ENCODE results near the gene RAB10. TPM values are rescaled to one million over a fixed set of nuclear protein-coding genes. Genes with fewer than 3 reads are reported as not detected.

The RAB10 gene
- total and polyA plus RNA-seq, 8 donors = 101 to 175 (median 127) TPM

DNA sequence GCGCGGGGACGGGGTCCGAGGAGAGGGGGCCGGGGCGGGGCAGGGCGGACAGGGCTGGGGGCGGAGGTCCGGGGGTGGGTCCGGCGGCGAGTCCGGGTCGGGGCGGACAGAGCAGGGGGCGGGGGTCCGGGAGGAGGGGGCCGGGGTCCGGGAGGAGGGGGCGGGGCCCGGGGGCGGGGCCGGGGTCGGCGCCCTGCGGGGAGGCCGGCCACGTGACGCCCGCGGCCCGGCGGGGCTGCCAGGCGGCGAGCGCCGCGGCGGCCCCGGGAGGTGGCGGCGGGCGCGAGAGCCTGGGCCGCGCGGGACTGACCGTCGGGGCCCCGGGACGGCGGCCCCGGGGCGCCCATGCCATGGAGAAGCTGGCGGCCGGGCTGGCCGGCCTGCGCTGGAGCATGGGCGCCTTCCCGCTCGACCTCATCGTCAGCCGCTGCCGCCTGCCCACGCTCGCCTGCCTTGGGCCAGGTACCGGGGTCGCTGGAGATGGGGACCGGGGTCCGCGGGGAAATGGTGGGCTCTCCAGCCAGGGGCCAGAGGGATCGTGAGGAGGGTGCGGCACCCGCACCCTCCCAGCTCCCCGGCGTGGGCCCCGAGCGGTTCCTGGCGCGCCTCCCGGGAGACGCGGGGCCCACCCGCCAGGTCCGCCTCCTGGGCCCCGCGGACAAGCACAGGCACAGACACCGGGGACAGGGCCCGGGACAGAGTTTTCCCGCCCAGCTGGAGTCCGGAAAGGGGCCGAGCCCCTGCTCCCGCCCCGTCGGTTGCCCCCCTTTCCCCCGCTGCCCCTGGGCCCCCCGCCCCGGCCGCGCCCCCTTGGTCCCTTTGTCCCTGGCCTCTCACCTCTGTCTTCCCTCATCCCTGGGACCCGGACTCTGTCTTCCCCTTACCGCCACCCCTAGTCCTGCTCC, 139.2 kb downstream of the RAB10 start, which contains the start of gene GAREM2:
Gene GAREM2, plus strand, starts transcription at position 218 of the 905 bp plus-strand sequence. Its CDS starts 133 bp downstream, at position 351.
- intact Hi-C loops (cut with DNase I) = no loop called here
- Histone ChIP-seq H3K36me3 (no peaks in the 10 kb centered on the region), H3K27me3 (peaks cover 24 to 59% of the 10 kb centered on the region in 2 donors), H3K27ac (no peak within 1 kb of the TSS), H3K9me3 (no peaks in the 10 kb centered on the region), H3K4me1 (peaks cover 7 to 19% of the 10 kb centered on the region in 2 donors), H3K4me3 (peak within 1 kb of the TSS; percentile 5 to 30)
- ATAC-seq = peak; percentile 9
- TF ChIP-seq, protein P1, sequence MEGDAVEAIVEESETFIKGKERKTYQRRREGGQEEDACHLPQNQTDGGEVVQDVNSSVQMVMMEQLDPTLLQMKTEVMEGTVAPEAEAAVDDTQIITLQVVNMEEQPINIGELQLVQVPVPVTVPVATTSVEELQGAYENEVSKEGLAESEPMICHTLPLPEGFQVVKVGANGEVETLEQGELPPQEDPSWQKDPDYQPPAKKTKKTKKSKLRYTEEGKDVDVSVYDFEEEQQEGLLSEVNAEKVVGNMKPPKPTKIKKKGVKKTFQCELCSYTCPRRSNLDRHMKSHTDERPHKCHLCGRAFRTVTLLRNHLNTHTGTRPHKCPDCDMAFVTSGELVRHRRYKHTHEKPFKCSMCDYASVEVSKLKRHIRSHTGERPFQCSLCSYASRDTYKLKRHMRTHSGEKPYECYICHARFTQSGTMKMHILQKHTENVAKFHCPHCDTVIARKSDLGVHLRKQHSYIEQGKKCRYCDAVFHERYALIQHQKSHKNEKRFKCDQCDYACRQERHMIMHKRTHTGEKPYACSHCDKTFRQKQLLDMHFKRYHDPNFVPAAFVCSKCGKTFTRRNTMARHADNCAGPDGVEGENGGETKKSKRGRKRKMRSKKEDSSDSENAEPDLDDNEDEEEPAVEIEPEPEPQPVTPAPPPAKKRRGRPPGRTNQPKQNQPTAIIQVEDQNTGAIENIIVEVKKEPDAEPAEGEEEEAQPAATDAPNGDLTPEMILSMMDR (IDR thresholded peaks at IDR 0.05) = no peak
- no peak for DNase-seq

DNA sequence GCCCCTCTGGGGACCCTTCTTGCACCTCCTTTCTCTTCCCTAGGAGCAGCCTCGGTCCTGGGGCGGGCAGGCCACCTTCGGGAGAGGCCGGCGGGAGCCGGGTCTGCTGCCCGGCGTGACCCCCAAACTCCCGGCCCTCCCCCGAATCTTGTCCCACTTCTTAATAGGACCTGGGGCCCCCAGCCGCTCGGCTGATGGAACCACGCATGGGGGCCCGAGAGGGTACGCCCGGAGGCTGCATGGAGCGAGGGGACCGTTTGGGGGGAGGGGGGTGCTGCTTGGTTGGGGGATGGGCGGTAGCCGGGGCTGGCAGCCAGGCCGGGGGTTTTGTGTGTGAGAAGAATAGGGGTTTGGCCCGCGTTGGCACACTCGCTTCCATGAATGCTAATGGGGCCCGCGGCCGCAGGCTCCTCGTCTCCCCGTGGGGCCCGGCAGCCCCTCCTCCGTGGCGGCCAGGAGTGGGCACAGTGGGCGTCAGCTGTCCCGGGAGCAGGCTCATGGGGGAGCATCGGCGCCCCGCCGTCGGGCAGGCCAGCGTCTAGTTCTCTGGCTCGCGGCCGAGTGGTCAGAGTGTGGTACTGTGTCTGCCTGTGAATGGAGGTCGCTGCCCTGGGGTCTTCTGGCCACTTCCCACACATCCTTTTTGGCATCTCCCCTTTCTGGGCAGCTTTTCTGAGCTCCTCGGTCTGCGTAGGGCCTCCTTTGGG, 140.0 kb downstream of the RAB10 start:
- no peak overlapping the region for H3K27ac ChIP-seq
- DNase-seq (no peak), ATAC-seq (no peak)
- peaks cover 24 to 66% of the 10 kb centered on the region in 2 donors for H3K27me3 ChIP-seq
- TF ChIP-seq, protein P1 (IDR thresholded peaks at IDR 0.05) = no peak
- no peaks in the 10 kb centered on the region for H3K9me3 ChIP-seq
- no peaks in the 10 kb centered on the region for H3K36me3 ChIP-seq
- intact Hi-C loops (cut with DNase I) = no loop called here
- H3K4me3 ChIP-seq = peak overlapping the region in 1 of 2 donors; percentile 30
- H3K4me1 ChIP-seq = peaks cover 7 to 23% of the 10 kb centered on the region in 2 donors

DNA sequence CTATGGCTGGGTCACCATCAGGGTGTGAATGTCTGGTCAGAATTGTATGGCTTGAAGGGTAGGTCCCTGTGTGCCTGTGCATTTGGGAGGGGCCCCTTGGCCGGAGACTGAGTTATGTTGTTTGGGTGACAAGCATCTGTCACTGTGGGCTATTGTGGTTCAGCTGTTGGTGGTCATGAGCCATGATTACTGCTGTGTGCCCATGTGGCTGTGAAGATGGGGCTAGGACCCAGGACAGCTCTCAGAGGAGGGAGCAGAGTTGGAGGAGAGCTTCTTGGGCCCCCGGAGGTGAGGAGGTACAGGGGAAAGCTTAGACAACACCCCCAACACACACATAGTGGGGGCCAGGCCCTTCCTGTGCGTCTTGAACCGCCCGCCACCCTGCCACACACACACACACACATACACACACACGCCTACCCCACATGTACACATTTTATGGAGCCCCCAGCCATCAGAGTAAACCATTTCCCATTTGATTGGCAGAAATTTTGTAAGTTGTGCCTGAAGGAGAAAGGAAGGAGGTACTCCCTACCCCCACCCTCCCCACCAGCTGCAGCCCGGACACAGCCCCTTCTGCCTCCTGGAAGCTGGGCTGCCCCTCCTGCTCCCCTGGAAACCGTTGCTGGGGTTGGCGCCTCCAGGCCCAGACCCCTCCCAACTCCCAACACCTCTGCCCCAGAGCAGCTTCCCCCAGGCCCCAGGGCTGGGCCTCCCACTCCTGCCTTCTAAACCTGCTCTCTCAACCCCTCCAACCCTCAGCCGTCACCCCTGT, 141.0 kb downstream of the RAB10 start:
- TF ChIP-seq, protein P1 (IDR thresholded peaks at IDR 0.05) = no peak
- Histone ChIP-seq H3K9me3 (no peaks in the 10 kb centered on the region), H3K27ac (no peak overlapping the region), H3K4me3 (no peak overlapping the region), H3K4me1 (peaks cover 7 to 31% of the 10 kb centered on the region in 2 donors), H3K36me3 (no peaks in the 10 kb centered on the region), H3K27me3 (peaks cover 24 to 75% of the 10 kb centered on the region in 2 donors)
- DNase-seq (no peak), ATAC-seq (no peak)
- intact Hi-C loops (cut with DNase I) = no loop called here

DNA sequence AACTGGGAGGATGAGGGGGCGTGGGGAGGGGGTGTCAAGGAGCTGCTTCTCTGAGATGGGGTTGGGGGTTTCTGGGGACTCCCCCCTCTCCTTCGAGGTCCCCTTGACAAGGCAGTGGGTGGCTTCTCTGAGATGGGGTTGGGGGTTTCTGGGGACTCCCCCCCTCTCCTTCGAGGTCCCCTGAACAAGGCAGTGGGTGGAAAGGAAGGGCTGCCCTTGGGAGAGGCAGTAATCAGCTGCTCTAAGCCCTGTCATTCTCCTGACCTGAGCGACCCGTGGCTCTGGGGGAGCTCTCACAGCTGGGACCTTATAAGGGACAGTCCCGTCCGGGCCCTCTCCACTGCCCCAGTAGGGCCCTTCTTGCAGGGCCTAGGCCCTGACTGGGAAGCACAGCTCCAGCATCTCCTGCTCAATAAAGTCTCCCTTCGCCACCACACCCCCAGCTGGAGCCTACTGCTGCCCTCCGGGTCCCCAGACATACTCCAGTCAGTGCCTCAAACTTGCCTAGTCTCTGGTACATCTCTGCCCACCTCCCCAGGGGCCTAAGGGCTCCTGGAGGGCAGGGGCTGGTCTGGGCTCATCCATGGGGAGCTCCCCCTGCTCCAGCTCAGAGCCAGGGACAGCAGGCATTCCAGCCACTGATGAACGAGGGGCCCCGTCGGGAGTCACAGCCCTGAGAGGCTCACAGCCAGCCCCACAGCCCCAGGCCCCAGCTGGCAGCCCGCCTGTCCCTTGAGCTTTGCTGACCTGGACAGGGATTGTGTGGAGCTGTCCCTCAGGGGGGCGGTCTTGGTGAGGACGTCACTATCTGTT, 141.8 kb downstream of the RAB10 start:
- H3K27me3 ChIP-seq = peaks cover 24 to 83% of the 10 kb centered on the region in 2 donors
- ATAC-seq (no peak), DNase-seq (no peak)
- no peaks in the 10 kb centered on the region for H3K36me3 ChIP-seq
- intact Hi-C loops (cut with DNase I) = no loop called here
- H3K4me1 ChIP-seq = peaks cover 7 to 31% of the 10 kb centered on the region in 2 donors
- no peak overlapping the region for H3K4me3 ChIP-seq
- no peaks in the 10 kb centered on the region for H3K9me3 ChIP-seq
- TF ChIP-seq, protein P1 (IDR thresholded peaks at IDR 0.05) = no peak
- H3K27ac ChIP-seq = no peak overlapping the region
